Posterior cingulate gyrus (tissue), 11 donors: Measurements from ENCODE around the gene RGS11.
A peak's percentile ranks its signal among the peaks of the same experiment; 100 is the strongest.
"Not testable (repeated sequence)": the region's sequence is repeated elsewhere in the genome, so short reads cannot be mapped to it uniquely, and the experiment has no call there.

Experiments used
- DNase-seq, 10 donors: peaks; one replicate each; pipeline versions ENCODE4 v3.0.0 to v3.0.0-alpha.2; 2020 to 2021; ENCODE audit warnings: mixed read lengths in 3 of 10
- intact Hi-C: fragments of 100-400 bp; cut with DNase I; formaldehyde crosslinking; loops from one replicate; pipeline ENCODE4 v1.15.1; 2023

The RGS11 gene

GRCh38 chr16:281660-282255, 6.0 kb upstream of the RGS11 start:
- no peak for DNase-seq
- intact Hi-C loops, result no loop called here

GRCh38 chr16:280991-281659, 5.4 kb upstream of the RGS11 start:
- intact Hi-C loops, result no loop called here

GRCh38 chr16:280552-280951, 4.8 kb upstream of the RGS11 start, which contains the start of gene ARHGDIG:
ARHGDIG (plus strand) TSS chr16:280591; CDS start chr16:280681, 90 bp downstream.
- no peak for DNase-seq
- intact Hi-C loops, result no loop called here

More at GRCh38 chr16:280991-281659, 5.4 kb upstream of the RGS11 start:
- peak in 1 of 10 donors; percentile 85 for DNase-seq

GRCh38 chr16:280005-280460, 4.3 kb upstream of the RGS11 start:
- intact Hi-C loops, result no loop called here
- no peak for DNase-seq

GRCh38 chr16:279531-279930, 3.8 kb upstream of the RGS11 start:
- no peak for DNase-seq
- intact Hi-C loops, result no loop called here

- no peak for DNase-seq
- intact Hi-C loops, result no loop called here
Measured at GRCh38 chr16:278863-279366, 3.2 kb upstream of the RGS11 start.

- intact Hi-C loops, result no loop called here
- DNase-seq, result peak in 2 of 10 donors; percentile 66 to 80
Measured at GRCh38 chr16:276426-277077, 808 bp upstream of the RGS11 start.

- intact Hi-C loops, result no loop called here
- DNase-seq, result peak in 3 of 10 donors; percentile 81 to 88 (median 87)
Measured at GRCh38 chr16:275041-275641, 603 bp downstream of the RGS11 start.

- intact Hi-C loops, result no loop called here
- DNase-seq, result no peak
Measured at GRCh38 chr16:273547-274421, 2.0 kb downstream of the RGS11 start.

GRCh38 chr16:272633-273546, 2.9 kb downstream of the RGS11 start:
- intact Hi-C loops, result no loop called here
- DNase-seq, result no peak

GRCh38 chr16:270381-271255, 5.1 kb downstream of the RGS11 start:
- intact Hi-C loops, result no loop called here
- DNase-seq, result peak in 1 of 10 donors; percentile 71

GRCh38 chr16:269061-269796, 6.5 kb downstream of the RGS11 start:
- peak in 1 of 10 donors; percentile 75 for DNase-seq
- intact Hi-C loops, result no loop called here

- intact Hi-C loops, result no loop called here
- DNase-seq, result peak in 2 of 10 donors; percentile 77 to 87
Measured at GRCh38 chr16:268141-269053, 7.3 kb downstream of the RGS11 start.

GRCh38 chr16:267562-267961, 8.2 kb downstream of the RGS11 start:
- DNase-seq, intact Hi-C loops: not testable (repeated sequence)

- intact Hi-C loops, result no loop called here
- DNase-seq, result peak in 1 of 10 donors; percentile 78
Measured at GRCh38 chr16:266258-267164, 9.2 kb downstream of the RGS11 start.
